Measurements from ENCODE around the gene ULK1. TPM values are rescaled to one million over a fixed set of nuclear protein-coding genes. Genes with fewer than 3 reads are reported as not detected.

Gene ULK1
- total RNA-seq, 1 experiment from 2014 or later = 34.2 TPM

GRCh38 chr12:131893605-131894312 is 663 bp upstream of the ULK1 start:
- no peak overlapping the region for H3K4me3 ChIP-seq (replicated peaks in 1 of 2; ENCODE audit: low read depth in 1 of 2, low read length in 2 of 2)
- intact Hi-C loops (cut with micrococcal nuclease) = loop anchor here (2.0 kb wide), 1 partner anchor 33 kb away; no protein-coding TSS in a partner anchor
- DNase-seq (ENCODE audit: low read depth, low spot score) (no peak), ATAC-seq (no peak; the same call in 1 of the 2 replicates)
- peaks cover 15 to 23% of the 10 kb centered on the region in 2 experiments for H3K4me1 ChIP-seq (ENCODE audit: control insufficient read depth in 1 of 2, insufficient read depth in 2 of 2, low read length in 2 of 2)
- H3K4me2 ChIP-seq (ENCODE audit: low read length) = peak overlapping the region; percentile 18; the same call in 1 of the 2 replicates
- H3K9ac ChIP-seq (ENCODE audit: low read length) = no peak overlapping the region
- H3K9me2 ChIP-seq (ENCODE audit: insufficient read depth) = no peaks in the 10 kb centered on the region
- ChIA-PET RAD21 (ENCODE audit: low non-redundant PET in 1 of 2, low total read pairs in 2 of 2, uncharacterized antibody in 2 of 2, unreplicated experiment in 2 of 2) (no interaction called here), CTCF (no interaction called here), POLR2A (no interaction called here)
- no peak for TF ChIP-seq SIN3A (IDR thresholded peaks at IDR 0.05; ENCODE audit: low read depth)
- TF ChIP-seq ZBTB33 (IDR thresholded peaks at IDR 0.05; ENCODE audit: extremely low read depth, insufficient replicate concordance, low read length) = no peak
- TF ChIP-seq TCF7L2 (IDR thresholded peaks at IDR 0.05; ENCODE audit: borderline replicate concordance, extremely low read depth, insufficient read depth, insufficient read length) = no peak
- TF ChIP-seq RAD21 (IDR thresholded peaks at IDR 0.05; ENCODE audit: low read depth) = no peak
- H3K27ac ChIP-seq (ENCODE audit: low read depth, low read length) = no peak overlapping the region
- no peaks in the 10 kb centered on the region for H4K20me1 ChIP-seq (ENCODE audit: insufficient read depth)
- no peak overlapping the region for H2AFZ ChIP-seq (ENCODE audit: low read depth, low read length, poor library complexity, severe bottlenecking)
- peaks cover 0 to 2% of the 10 kb centered on the region in 2 experiments; a peak in 1 of 4 replicates for H3K36me3 ChIP-seq (ENCODE audit: control insufficient read depth in 1 of 2, insufficient read depth in 2 of 2, low read length in 2 of 2)
- H3K9me3 ChIP-seq (ENCODE audit: control insufficient read depth in 1 of 2, insufficient read depth in 1 of 2, low read depth in 1 of 2, low read length in 2 of 2) = no peaks in the 10 kb centered on the region
- no peaks in the 10 kb centered on the region for H3K79me2 ChIP-seq (ENCODE audit: insufficient read depth, low read length)
- BruUV-seq (replicated peaks) = no TSS peak
- no peaks in the 10 kb centered on the region for H3K27me3 ChIP-seq (ENCODE audit: insufficient read depth, low read length)

Data from HCT116 (cell line).